Ammon's horn (tissue), 1 donor: ENCODE data around the gene FAM76A.
"Not testable (repeated sequence)": the region's sequence is repeated elsewhere in the genome, so short reads cannot be mapped to it uniquely, and the experiment has no call there.

Experiments
- DNase-seq: peaks from one replicate; pipeline ENCODE4 v3.0.0-alpha.2; 2016; ENCODE audit warnings: low spot score

FAM76A gene

DNA sequence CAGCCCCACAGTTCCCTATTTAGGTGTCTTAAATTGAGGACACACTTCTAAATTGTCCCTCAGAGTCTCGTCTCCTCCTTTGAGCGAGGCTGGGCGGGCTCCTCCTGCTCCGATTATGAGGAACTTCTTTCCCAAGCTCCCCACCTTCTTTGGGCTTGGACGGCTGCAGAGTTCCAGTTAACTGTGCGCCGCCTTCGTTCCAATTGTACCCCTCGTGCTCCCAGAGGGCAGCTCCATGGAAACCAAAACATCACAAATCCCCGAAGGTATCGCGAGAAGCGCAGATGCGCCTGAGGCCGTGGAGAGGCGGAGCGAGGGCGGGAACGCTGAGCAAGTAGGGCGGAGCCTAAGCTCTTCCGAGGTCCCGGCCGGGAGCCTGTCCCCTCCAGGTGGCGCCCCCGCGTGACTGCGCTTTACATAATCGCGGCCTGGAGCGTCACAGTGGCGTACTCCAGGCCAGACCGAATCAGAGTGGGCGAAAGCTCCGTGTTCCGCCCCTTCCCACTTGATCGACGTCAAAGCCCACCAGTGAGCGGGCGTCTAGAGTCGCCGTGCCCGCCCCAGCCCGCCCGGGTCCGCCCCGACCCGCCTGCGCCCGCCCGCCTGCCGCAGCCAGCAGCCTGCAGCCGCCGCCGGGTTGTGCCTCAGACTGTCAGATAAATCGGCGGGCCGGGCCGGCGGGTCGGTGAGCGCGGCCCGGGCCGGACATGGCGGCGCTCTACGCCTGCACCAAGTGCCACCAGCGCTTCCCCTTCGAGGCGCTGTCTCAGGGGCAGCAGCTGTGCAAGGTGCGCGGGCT is at the start of gene FAM76A:
FAM76A (plus strand) TSS at position 588 of the 799 bp plus-strand sequence; CDS start at position 708, 120 bp downstream.
- DNase-seq, result peak; percentile 100

DNA sequence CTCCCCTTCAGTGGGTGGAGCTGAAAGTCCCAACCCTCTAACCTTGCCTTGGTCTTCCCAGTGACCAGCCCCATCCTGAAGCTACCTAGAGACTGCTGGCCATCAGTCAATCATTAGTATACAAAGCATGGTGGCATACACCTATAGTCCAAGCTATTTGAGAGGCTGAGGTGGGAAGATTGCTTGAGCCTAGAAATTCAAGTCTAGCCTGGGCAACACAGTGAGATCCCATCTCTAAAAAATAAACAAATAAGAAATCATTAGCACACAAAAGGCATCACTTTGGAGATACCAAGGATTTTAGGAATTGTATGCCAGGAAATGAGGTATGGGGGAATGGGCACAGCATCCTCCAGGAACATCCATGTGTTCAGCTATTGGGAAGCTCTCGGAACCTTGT is 49.4 kb upstream of the FAM76A start:
- no peak for DNase-seq

DNA sequence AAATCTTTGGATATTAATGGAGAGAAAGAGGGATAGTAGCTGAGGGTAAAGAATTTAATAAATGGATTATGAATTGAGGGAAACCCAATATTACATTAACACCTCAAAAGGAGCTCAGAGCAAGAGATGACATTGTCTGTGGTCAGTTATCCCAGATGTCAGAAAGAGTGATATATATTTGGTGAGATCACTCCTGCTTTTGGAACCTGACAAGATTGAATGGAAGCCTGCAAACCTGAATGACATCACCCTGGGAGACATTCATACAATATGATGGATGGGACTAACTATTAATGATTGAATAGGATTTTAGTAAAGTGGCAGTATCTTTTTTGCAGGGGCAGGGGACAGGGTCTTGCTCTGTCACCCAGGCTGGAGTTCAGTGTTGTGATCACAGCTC is 47.0 kb upstream of the FAM76A start:
- DNase-seq, result no peak

DNA sequence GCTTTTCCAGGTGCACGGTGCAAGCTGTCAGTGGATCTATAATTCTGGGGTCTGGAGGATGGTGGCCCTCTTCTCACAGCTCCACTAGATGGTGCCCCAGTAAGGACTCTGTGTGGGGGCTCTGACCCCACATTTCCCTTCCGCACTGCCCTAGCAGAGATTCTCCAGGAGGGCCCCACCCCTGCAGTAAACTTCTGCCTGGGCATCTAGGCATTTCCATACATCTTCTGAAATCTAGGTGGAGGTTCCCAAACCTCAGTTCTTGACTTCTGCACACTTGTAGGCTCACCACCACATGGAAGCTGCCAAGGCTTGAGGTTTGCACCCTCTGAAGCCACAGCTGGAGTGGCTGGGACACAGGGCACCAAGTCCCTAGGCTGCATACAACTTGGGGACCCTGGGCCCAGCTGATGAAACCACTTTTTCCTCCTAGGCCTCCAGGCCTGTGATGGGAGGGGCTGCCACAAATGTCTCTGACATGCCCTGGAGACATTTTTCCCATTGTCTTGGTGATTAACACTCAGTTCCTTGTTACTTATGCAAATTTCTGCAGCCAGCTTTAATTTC is 45.5 kb upstream of the FAM76A start:
- not testable (repeated sequence) for DNase-seq

DNA sequence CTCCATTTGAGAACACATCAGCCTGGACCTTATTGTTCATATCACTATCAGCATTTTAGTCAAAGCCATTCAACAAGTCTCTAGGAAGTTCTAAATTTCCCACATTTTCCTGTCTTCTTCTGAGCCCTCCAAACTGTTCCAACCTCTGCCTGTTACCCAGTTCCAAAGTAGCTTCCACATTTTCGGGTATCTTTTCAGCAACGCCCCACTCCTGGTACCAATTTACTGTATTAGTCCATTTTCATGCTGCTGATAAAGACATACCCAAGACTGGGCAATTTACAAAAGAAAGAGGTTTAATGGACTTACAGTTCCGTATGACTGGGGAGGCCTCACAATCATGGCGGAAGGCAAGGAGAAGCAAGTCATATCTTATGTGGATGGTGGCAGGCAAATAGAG is 44.2 kb upstream of the FAM76A start:
- DNase-seq, result not testable (repeated sequence)

DNA sequence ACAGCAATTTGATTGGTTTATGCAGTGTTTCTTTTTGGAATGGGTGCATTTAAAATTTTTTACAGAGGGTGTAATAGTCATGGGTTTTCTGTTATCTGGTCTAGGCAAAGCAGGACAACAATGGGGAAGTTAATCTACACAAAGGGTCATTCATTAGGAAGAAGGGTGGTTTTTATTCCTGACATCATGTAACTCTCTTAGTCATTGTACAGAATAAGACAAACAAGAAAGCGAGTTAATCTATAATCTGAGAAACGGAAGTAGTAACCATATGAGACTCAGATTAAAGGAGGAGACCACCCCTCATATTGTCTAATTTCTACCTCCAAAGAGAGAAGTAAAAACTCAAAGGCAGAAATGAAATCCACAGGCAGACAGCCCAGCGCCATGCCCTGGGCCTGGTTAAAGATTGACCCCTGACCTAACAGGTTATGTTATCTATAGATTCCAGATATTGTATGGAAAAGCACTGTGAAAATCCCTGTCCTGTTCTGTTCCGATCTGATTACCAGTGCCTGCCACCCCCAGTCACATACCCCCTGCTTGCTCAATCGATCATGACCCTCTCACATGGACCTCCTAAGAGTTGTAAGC is 43.3 kb upstream of the FAM76A start:
- DNase-seq, result no peak

DNA sequence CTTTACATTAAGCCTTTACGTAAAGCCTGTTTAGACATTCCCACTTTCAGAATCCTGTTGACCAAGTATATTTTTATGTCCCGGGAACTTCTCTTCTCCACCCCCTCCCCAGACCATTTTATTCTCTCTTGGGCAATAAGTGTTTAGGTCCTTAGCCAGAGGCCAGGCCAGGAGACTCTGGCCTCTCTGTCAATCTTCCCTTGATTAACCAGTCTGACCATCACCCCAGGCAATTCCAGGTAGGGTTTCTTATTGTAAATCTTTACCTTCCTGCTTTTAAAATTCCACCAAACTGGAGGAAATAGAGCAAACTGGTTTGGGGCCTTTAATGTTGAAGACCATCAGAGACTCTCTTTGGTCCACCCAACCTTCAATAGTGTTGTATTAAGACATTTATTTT is 41.6 kb upstream of the FAM76A start:
- DNase-seq, result no peak

DNA sequence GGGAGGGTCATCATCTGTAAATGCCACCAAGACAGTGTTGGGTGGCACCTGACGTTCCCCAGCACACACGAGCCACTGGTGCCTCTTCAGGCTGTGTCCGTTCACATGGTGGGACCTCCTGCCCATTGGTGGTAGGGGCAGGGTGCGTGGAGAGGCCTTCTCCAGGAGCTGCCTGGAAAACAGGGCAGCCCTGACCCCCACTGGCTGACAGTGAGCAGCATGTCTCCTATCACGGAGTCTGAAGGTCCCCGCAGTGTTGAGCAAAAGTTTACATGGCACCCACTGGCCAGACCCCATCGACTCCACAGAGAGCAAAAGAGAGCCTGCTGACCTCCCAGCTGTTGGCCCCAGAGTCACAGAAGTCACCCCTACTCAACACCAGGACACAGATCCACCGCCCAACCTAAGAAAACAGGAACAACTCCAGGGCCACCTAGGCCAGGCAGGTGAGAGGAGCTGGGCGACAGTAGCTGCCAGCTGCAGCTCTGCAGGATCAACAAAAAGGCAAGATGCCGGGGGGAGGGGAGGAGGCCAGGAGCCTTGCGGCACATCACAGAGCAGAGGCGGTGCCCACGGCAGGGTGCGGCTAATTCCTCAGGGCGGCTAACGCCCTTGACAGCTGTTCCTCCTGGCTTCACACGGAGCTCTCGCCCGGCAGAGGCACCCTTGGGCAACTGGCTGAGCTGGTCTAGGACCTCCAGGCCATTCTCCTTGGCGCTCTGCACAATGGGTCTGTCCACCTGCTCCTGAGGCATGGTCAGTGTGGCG is 39.4 kb upstream of the FAM76A start:
- DNase-seq, result no peak

DNA sequence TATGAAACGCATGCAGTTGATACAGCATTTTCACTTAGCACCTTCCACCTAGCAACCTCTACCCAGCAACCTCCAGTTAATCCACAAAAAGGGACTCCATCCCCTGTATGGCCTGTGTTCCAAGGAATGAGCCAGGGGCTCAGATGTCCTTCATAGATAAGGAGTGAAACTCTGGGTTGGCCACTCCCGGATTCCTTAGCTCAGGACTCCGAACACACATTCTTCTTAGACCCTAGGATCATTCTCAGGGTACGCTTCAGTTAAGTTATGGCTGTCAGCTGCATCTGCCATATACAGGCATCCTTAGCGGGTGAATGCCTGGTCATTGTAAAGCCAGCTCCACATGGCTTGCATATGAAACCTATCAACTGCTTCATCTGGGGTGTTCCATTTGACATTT is 37.9 kb upstream of the FAM76A start:
- no peak for DNase-seq

DNA sequence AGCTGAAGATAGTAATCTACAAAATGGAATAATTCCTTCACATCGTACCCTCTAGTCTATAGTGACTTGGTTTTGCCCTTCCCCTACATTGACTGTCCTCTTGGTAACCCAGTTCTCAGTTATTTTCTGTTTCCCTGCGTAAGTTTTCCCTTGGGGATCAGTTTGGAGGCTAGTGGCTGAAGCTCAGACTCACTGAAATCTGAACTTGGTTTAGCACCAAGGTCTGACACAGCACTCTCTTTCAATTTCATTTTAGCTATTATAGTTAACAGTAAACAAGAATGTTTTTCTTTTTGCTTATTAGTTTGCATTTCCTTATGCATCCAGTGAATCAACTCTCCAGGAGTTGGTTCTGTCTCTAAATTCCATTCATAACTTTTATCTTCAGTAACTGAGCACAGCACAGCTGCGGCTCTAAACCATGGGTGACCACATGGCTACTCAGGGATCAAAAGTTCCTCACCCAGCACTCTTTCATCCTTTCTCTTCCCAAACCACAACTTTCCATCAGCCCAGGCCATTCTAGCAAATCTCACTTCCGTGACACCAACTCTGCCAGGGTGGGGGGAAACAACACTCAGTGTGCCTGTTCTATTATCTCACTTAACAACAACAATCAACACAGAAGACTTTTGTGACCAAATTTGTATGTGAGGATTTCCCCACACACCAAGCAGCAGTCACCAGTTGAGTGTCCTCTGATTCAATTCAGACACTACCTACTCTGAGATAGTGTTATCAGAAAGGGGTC is 36.2 kb upstream of the FAM76A start:
- no peak for DNase-seq

DNA sequence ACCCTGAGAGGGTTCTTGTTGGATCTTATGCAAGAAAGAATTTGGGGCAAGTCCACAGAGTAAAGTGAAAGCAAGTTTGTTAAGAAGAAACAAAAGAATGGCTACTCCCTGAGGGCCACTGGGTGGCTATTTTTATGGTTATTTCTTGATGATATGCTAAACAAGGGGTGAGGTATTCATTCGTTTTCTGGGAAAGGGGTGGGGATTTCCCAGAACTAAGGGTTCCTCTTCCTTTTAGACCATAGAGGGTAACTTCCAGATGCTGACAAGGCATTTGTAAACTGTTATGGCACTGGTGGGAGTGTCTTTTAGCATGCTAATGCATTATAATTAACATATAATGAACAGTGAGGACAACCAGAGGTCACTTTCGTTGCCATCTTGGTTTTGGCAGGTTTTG is 35.6 kb upstream of the FAM76A start:
- no peak for DNase-seq

DNA sequence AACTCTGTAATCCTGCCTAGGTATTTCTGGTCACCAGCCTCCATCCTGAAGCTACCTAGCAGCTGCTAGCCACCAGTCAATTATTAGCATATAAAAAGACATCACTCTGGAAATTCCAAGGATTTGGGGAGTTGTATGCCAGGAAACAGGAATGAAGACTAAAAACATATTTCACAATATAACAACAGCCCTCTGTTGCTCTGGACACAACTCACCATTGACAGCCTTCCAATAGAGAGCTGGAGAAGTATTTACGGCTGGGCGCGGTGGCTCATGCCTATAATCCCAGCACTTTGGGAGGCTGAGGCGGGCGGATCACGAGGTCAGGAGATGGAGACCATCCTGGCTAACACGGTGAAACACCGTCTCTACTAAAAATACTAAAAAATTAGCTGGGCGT is 28.9 kb upstream of the FAM76A start:
- DNase-seq, result not testable (repeated sequence)

DNA sequence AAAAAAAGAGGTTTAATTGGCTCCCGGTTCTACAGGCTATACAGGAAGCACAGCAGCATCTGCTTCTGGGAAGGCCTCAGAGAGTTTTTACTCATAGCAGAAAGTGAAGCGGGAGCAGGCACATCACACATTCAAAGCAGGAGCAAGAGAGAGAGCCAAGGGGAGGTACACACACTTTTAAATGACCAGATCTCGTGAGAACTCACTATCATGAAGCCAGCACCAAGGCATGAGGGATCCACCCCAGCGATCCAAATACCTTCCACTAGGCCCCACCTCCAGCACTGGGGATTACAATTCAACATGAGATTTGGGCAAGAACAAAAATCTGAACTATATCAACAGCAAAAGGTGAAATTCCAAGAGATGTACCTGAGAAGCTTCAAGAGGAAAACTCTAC is 20.8 kb upstream of the FAM76A start:
- no peak for DNase-seq

DNA sequence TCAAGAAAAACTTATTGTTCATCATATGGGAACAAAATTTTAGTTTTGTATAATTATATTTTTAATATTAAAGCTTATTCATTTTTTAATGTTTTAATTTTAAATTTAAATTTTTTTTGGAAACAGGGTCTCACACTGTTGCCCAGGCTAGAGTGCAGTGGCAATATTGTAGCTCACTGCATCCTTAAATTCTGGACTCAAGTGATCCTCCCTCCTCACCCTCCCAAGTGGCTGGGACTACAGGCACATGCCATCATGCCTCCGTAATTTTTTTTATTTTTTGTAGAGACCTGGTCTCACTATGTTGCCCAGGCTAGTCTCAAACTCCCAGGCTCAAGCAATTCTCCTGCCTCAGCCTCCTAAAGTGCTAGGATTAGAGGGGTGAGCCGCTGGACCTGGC is 20.2 kb upstream of the FAM76A start:
- DNase-seq, result no peak

DNA sequence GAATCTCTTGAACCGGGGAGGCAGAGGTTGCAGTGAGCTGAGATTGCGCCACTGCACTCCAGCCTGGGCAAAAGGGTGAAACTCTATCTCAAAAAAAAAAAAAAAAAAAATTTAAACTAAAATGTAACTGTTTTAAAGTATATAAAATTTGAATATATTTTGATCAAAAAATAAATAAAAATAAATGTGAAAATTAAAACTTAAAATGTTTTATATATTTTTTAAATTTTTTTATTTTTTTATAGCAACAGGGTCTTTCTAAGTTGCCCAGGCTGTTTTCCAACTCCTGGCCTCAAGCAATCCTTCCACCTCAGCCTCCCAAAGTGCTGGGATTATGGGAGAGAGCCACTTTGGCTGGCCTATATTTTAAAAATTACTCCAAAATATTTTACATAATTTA is 15.2 kb upstream of the FAM76A start:
- no peak for DNase-seq

DNA sequence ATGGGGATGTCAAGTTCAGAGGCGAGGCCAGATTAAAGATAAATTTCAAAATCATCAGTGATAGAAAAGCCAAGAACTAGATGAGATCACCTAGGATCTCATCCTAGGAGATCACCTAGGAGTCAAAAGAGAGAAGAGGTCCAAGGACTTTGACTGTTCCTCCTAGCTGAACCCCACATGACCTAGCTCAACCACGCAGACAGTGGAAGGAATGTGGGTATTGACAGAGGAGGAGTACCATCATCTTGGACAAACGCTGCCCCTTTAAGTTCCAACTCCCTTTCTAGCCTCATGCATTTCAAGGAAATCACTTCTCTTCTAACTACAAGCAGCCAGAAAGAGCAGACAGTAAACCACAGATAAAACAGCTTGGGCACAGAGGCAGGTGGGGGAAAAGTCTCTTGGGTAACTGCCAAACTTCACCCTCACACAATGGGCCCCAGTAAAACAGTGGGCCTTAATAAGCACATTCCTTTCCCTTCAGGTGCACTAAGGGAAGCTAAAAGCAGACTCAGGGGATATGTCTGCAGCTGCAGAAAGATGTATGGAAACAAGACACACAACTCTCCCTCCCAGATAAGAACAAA is 12.5 kb upstream of the FAM76A start:
- no peak for DNase-seq

DNA sequence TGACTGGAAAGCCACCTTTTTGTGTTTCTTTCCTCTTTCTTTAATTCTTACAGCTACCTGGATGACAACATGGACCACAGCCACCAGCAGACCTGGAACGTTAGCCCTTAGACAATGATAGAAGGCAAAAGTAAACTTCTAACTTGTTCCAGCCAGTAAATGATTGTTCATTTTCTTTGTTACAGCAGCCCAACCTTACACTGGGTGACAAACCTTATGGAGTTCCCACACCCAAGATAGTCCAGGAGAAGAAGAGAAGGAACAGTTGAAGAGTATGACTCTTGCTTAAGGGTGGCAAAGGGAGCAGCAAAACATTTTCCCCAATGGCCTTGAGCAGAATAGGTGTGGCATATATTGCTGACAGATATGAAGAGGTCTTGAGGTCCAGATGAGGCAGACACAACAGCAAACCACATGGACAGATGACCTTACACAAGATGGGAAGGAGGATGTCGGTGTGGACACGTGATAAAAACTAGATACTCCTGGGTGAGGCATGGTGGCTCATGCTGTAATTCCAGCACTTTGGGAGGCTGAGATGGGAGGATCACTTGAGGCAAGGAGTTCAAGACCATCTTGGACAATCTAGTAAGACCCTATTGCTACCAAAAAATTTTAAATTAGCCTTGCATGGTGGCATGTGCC is 11.8 kb upstream of the FAM76A start:
- no peak for DNase-seq

DNA sequence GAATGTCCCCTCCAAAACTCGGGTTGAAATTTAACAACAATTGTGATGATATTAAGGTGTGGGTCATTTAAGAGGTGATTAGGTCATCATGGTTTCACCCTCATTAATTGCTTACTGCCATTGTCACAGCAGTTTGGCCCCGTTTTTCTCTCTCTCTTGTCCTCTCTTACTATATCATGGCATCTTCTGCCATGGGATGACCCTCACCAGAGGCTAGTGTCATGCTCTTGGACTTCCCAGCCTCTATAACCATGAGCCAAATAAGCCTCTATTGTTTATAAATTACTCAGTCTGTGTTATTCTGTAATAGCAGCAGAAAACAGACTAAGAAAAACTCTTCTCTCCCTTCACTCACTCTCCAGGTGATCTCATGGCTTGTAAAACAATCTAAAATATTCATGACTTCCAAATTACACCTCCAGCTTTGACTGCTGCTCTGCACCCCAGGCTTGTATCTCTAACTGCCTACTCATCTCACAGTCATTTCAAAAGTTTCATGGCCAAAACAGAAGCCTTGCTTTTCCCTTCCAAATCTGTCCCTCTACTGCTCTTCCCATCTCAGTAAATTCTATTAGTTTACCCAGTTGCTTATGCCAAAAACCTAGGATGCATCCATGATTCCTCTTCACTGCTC is 9.4 kb upstream of the FAM76A start:
- DNase-seq, result no peak

DNA sequence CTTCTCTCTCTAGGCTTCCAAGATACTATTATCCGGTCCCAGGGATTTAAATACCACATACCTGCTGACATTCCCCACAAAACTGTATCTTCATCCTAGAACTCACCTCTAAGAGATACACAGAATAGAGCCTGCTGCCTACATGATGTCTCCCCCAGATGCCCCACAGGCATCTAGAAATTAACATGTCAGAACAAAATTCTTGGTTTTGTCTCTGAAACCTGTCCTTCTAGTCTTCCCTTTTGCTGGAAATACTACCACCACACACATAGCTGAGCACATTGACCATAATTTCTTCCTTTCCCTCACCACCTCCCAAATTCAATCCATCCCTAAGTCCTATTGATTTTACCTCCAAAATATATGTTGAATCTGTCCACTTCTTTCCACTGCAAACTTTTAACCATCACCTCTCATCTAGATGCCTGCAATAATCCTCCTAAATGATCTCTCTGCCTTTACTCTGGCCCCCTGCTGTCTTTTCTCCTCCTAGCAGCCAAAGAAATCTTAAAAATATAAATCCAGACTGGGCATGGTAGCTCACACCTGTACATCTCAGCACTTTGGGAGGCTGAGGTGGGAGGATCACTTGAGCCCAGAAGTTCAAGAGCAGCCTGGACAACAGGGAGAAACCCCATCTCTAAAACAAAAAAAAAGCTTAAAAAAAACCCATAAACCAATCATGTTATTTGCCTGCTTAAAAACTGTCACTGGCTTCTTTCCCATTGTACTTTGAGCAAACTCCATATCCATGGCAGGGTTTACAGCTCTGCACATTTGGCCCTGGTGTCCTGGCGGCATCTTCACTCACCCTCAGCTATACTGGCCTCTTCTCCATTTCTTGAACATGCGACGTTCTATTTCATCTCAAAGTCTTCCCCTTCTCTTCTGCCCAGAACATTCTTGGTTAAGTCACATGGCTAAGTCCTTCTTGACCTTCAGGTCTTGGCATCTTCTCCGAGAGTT is 6.2 kb upstream of the FAM76A start:
- DNase-seq, result no peak
